B cell (primary cell): ENCODE results near the gene DLG2. TPM values are rescaled to one million over a fixed set of nuclear protein-coding genes. Genes with fewer than 3 reads are reported as not detected.

ENCODE experiments used
- ATAC-seq: fragments of 200-7000 bp; cut with Tn5 transposase; one replicate; pipeline ENCODE4 v1.10.0; 2021; ENCODE audit warnings: low read depth, mild to moderate bottlenecking, moderate number of reproducible peaks, moderate library complexity
- CTCF ChIA-PET: fragments of 350-600 bp; sonication (Branson Sonifier 250); formaldehyde crosslinking; loops from one replicate; lab custom pipeline; 2021; ENCODE audit warnings: antibody characterized with exemption, inconsistent platforms; lab: Charles Lee
- POLR2A ChIA-PET: fragments of 350-600 bp; sonication (Branson Sonifier 250); formaldehyde crosslinking; loops from one replicate; lab custom pipeline; 2021; ENCODE audit warnings: antibody characterized with exemption; lab: Charles Lee
- DNase-seq: peaks from one replicate; pipeline ENCODE4 v3.0.0; 2013
- H2AFZ ChIP-seq: 2 replicates; pipeline ENCODE4 v1.6.1; 2012; ENCODE audit warnings: mild to moderate bottlenecking, low read depth, low read length; ENCODE audit not compliant: insufficient read depth, poor library complexity, severe bottlenecking
- H3K27ac ChIP-seq, 2 donors: 1 replicate in 1 of 2; 2 replicates in 1 of 2; pipeline ENCODE4 v1.5.1; 2012 to 2013; ENCODE audit warnings: low read length in 2 of 2, mild to moderate bottlenecking in 2 of 2, moderate library complexity in 1 of 2
- H3K27me3 ChIP-seq, 4 experiments: fragments of 200-600 bp in 1 of 4; sonication (generic) in 1 of 4; replicated peaks in 1 of 4; 1 replicate in 2 of 4; 2 replicates in 2 of 4; pipeline versions ENCODE4 v1.6.1 to v1.7.0; 2013 to 2016; ENCODE audit warnings: low read length in 3 of 4, mild to moderate bottlenecking in 2 of 4, mixed read lengths in 1 of 4, moderate library complexity in 1 of 4; ENCODE audit not compliant: insufficient read depth in 4 of 4, control insufficient read depth in 3 of 4; ENCODE audit errors: control extremely low read depth in 1 of 4
- H3K36me3 ChIP-seq, 2 experiments: replicated peaks in 1 of 2; 1 replicate in 1 of 2; 2 replicates in 1 of 2; pipeline versions ENCODE4 v1.6.1 to v1.7.1; 2013; ENCODE audit warnings: low read length in 1 of 2; ENCODE audit not compliant: insufficient read depth in 2 of 2, control insufficient read depth in 1 of 2; ENCODE audit errors: control extremely low read depth in 1 of 2, extremely low read depth in 1 of 2
- H3K4me1 ChIP-seq, 2 donors: fragments of 200-600 bp in 1 of 2; sonication (generic) in 1 of 2; 1 replicate in 1 of 2; 2 replicates in 1 of 2; pipeline versions ENCODE4 v1.5.1 to v1.6.1; 2013 to 2017; ENCODE audit warnings: low read length in 2 of 2; ENCODE audit not compliant: control insufficient read depth in 2 of 2, insufficient read depth in 2 of 2
- H3K4me2 ChIP-seq: replicated peaks from 2 replicates; pipeline ENCODE3; 2012; ENCODE audit warnings: mild to moderate bottlenecking, low read depth, low read length; ENCODE audit not compliant: poor library complexity, severe bottlenecking
- H3K4me3 ChIP-seq, 5 experiments: fragments of 200-600 bp in 1 of 5; sonication (generic) in 1 of 5; 1 replicate in 3 of 5; 2 replicates in 2 of 5; pipeline versions ENCODE4 v1.5.1 to v1.7.0; 2011 to 2016; ENCODE audit warnings: low read length in 4 of 5, mild to moderate bottlenecking in 4 of 5, low read depth in 2 of 5, control low read depth in 1 of 5, moderate library complexity in 1 of 5; ENCODE audit not compliant: insufficient read depth in 1 of 5; ENCODE audit errors: control extremely low read depth in 1 of 5, extremely low read depth in 1 of 5
- H3K79me2 ChIP-seq: fragments of 200-600 bp; sonication (generic); one replicate; pipeline ENCODE4 v1.6.0; 2016; ENCODE audit warnings: low read length; ENCODE audit not compliant: control insufficient read depth, insufficient read depth
- H3K9ac ChIP-seq: fragments of 200-600 bp; sonication (generic); 2 replicates; pipeline ENCODE4 v1.6.1; 2017; ENCODE audit warnings: mild to moderate bottlenecking, low read length, moderate library complexity
- H3K9me3 ChIP-seq, 3 donors: one replicate each; pipeline versions ENCODE4 v1.6.1 to v1.7.1; 2013; ENCODE audit warnings: low read length in 2 of 3; ENCODE audit not compliant: control insufficient read depth in 2 of 3, insufficient read depth in 1 of 3; ENCODE audit errors: control extremely low read depth in 1 of 3
- H4K20me1 ChIP-seq: 2 replicates; pipeline ENCODE4 v1.6.0; 2012; ENCODE audit warnings: mild to moderate bottlenecking, low read length; ENCODE audit not compliant: insufficient read depth, control insufficient read depth, poor library complexity, severe bottlenecking
- H3K27ac Mint-ChIP-seq: one replicate; pipeline ENCODE4 v1.8.0; 2021; ENCODE audit warnings: mixed read lengths
- H3K27me3 Mint-ChIP-seq: one replicate; pipeline ENCODE4 v1.8.0; 2021; ENCODE audit warnings: mixed read lengths
- H3K4me1 Mint-ChIP-seq: one replicate; pipeline ENCODE4 v1.8.0; 2021; ENCODE audit warnings: mixed read lengths
- H3K4me3 Mint-ChIP-seq: one replicate; pipeline ENCODE4 v1.8.0; 2021; ENCODE audit warnings: mixed read lengths
- H3K9me3 Mint-ChIP-seq: one replicate; pipeline ENCODE4 v1.8.0; 2022; ENCODE audit warnings: mixed read lengths; ENCODE audit not compliant: insufficient read depth
- EZH2 ChIP-seq: IDR thresholded peaks from 2 replicates; pipeline ENCODE4 v1.6.1; 2012; ENCODE audit warnings: borderline replicate concordance, low read depth, mild to moderate bottlenecking, moderate library complexity, low read length; ENCODE audit not compliant: insufficient read depth, poor library complexity, severe bottlenecking
- WGBS: methylation state at CpG from one replicate; pipeline ENCODE4 v1.1.5; 2013; ENCODE audit warnings: missing lambda C conversion rate; ENCODE audit not compliant: insufficient coverage; 5-methylcytosine and 5-hydroxymethylcytosine counted together
- intact Hi-C: fragments of 100-400 bp; cut with micrococcal nuclease; formaldehyde crosslinking; loops from one replicate; pipeline ENCODE4 v1.10.0; 2022
- polyA plus RNA-seq: library from polyadenylated mRNA; depleted of rRNA; stranded (reverse); fragments of >200 nt; gene quantifications from 2 replicates; pipeline ENCODE4 v1.2.3, GENCODE V29; 2012
- total RNA-seq, 2 donors: library from RNA; stranded (reverse); fragments of 120-200 nt in 1 of 2; gene quantifications; 1 replicate in 1 of 2; 2 replicates in 1 of 2; pipeline versions ENCODE4 v1.2.3 to v1.2.4, GENCODE V29; 2013 to 2022
- TF ChIP-seq, protein P1 (sequence below): fragments of 200-600 bp; IDR thresholded peaks from one replicate; pipeline ENCODE4 v1.8.0; 2022; ENCODE audit warnings: antibody characterized with exemption, mild to moderate bottlenecking

DLG2 gene
- total and polyA plus RNA-seq, 2 donors (not counting 1 experiment from before 2014, with no cell fraction given), result 0.54 to 5.4 TPM

DNA sequence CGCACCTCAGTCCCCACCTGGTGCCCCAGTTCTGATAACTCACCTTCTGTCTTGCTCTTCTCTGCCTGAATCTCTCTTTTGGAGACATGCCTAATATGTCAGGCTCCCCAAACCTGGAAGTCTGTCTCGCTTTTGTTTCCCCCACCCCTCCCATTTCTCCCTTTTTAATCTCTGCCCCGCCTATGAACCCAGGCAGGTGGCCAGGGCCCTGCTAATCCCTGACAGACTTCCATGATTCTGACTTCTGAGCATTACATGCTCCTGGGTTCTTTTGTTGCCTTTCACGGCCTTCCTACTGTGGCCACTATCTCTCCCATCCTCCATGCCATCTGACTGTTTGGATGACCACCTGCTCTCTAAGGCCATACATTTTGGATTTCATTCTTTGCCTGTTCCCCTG lies 1220.1 kb downstream of the DLG2 start:
- 80% methylated on average over 4 of the region's 4 CpGs for WGBS
- Histone ChIP-seq H3K4me1 (no peaks in the 10 kb centered on the region), H4K20me1 (no peaks in the 10 kb centered on the region), H3K27ac (no peak overlapping the region), H2AFZ (no peak overlapping the region), H3K9ac (no peak overlapping the region), H3K4me3 (no peak overlapping the region), H3K9me3 (no peaks in the 10 kb centered on the region), H3K4me2 (no peak overlapping the region), H3K36me3 (no peaks in the 10 kb centered on the region), H3K27me3 (no peaks in the 10 kb centered on the region), H3K79me2 (no peaks in the 10 kb centered on the region)
- DNase-seq (no peak), ATAC-seq (no peak)
- Mint-ChIP-seq H3K9me3 (no peaks in the 10 kb centered on the region), H3K4me3 (no peak overlapping the region), H3K4me1 (no peaks in the 10 kb centered on the region), H3K27ac (no peak overlapping the region), H3K27me3 (peaks cover 11% of the 10 kb centered on the region)
- intact Hi-C loops, result no loop called here
- POLR2A ChIA-PET, result no interaction called here
- TF ChIP-seq EZH2, result no peak
- TF ChIP-seq, protein P1, sequence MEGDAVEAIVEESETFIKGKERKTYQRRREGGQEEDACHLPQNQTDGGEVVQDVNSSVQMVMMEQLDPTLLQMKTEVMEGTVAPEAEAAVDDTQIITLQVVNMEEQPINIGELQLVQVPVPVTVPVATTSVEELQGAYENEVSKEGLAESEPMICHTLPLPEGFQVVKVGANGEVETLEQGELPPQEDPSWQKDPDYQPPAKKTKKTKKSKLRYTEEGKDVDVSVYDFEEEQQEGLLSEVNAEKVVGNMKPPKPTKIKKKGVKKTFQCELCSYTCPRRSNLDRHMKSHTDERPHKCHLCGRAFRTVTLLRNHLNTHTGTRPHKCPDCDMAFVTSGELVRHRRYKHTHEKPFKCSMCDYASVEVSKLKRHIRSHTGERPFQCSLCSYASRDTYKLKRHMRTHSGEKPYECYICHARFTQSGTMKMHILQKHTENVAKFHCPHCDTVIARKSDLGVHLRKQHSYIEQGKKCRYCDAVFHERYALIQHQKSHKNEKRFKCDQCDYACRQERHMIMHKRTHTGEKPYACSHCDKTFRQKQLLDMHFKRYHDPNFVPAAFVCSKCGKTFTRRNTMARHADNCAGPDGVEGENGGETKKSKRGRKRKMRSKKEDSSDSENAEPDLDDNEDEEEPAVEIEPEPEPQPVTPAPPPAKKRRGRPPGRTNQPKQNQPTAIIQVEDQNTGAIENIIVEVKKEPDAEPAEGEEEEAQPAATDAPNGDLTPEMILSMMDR, result no peak
- CTCF ChIA-PET, result no interaction called here

DNA sequence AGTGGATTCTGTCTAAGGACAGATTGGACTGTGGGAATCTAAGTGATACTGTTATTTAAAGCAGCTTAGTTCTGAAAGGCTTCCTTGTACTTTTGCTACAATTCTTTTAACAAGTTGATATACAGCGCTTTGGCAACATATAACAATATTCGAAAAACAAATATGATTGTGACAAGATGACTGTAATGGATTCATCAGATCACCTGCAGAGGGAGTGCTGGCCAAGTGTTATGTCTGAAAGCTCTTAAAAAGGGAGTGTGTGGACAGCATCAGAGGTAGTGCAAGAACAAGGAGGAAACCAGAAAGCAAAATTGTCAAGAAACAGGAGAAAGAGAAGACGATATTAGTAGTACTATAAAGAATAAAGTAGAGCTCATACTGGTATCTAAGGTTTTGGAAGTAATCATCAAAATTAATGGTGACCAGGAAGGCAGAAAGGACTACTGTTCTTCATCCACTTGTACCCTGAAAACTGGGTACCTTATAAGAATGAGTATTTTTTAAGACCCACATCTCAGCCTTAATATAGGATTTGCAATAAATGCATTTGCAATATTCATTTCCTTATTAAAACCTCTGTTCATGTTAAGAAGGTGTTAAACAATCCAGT lies 1229.0 kb downstream of the DLG2 start:
- H4K20me1 ChIP-seq, result no peaks in the 10 kb centered on the region
- H3K79me2 ChIP-seq, result no peaks in the 10 kb centered on the region
- H3K27ac Mint-ChIP-seq, result no peak overlapping the region
- H3K9ac ChIP-seq, result no peak overlapping the region
- ChIA-PET POLR2A (no interaction called here), CTCF (no interaction called here)
- no peaks in the 10 kb centered on the region for H3K36me3 ChIP-seq
- H3K4me2 ChIP-seq, result no peak overlapping the region
- H3K4me1 Mint-ChIP-seq, result no peaks in the 10 kb centered on the region
- intact Hi-C loops, result no loop called here
- no peak overlapping the region for H3K4me3 Mint-ChIP-seq
- no peak overlapping the region for H3K27ac ChIP-seq
- no peaks in the 10 kb centered on the region for H3K9me3 ChIP-seq
- TF ChIP-seq EZH2, result no peak
- TF ChIP-seq, protein P1, result no peak
- no CpG with 5 or more reads among the region's 3 CpGs for WGBS
- H2AFZ ChIP-seq, result no peak overlapping the region
- H3K4me3 ChIP-seq, result no peak overlapping the region
- H3K9me3 Mint-ChIP-seq, result no peaks in the 10 kb centered on the region
- H3K4me1 ChIP-seq, result no peaks in the 10 kb centered on the region
- ATAC-seq (no peak), DNase-seq (no peak)
- no peaks in the 10 kb centered on the region for H3K27me3 Mint-ChIP-seq
- H3K27me3 ChIP-seq, result no peaks in the 10 kb centered on the region
